Adrenal gland (tissue), 5 donors: ENCODE data around the gene SEH1L.

Experiments used
- CTCF ChIP-seq, 6 experiments: fragments of 450-650 bp in 4 of 6; fragments of 200-600 bp in 2 of 6; sonication (generic) in 1 of 6; IDR thresholded peaks; 1 replicate in 5 of 6; 2 replicates in 1 of 6; pipeline versions ENCODE4 v1.5.1 to v1.8.0; 2016 to 2021; ENCODE audit warnings: antibody characterized with exemption in 6 of 6, mild to moderate bottlenecking in 2 of 6, moderate library complexity in 1 of 6
- POLR2A ChIP-seq, 2 donors: fragments of 450-650 bp; IDR thresholded peaks; one replicate each; pipeline ENCODE4 v1.6.1; 2017; ENCODE audit warnings: antibody characterized with exemption in 2 of 2, mild to moderate bottlenecking in 2 of 2, moderate library complexity in 1 of 2
- donor health status: DM: no; HTN: no; CAD: no.

GRCh38 chr18:12995424-12995823 lies 47.6 kb downstream of the SEH1L start:
- TF ChIP-seq CTCF (IDR thresholded peaks at IDR 0.05) (no peak), POLR2A (IDR thresholded peaks at IDR 0.05) (no peak)
